ENCODE results near the gene FAM72B. TPM values are rescaled to one million over a fixed set of nuclear protein-coding genes. Genes with fewer than 3 reads are reported as not detected.
"Not testable (repeated sequence)": the region's sequence is repeated elsewhere in the genome, so short reads cannot be mapped to it uniquely, and the experiment has no call there.

Gene FAM72B
- total RNA-seq, 1 experiment from 2014 or later: 15.2 TPM

- DNase-seq; H3K36me3 ChIP-seq; H3K27me3 ChIP-seq; H3K4me1 ChIP-seq; H3K9me3 ChIP-seq (replicated peaks); H3K27ac ChIP-seq; H3K4me3 ChIP-seq: not testable (repeated sequence)
These were observed 15.9 kb downstream of the FAM72B start for GRCh38 chr1:121168152-121168668.

- not testable (repeated sequence) for H3K27ac ChIP-seq; DNase-seq; H3K4me3 ChIP-seq; H3K27me3 ChIP-seq; H3K9me3 ChIP-seq (replicated peaks); H3K36me3 ChIP-seq; H3K4me1 ChIP-seq
These were observed 16.9 kb downstream of the FAM72B start for GRCh38 chr1:121167225-121167738.

- not testable (repeated sequence) for H3K27me3 ChIP-seq; H3K27ac ChIP-seq; H3K4me3 ChIP-seq; DNase-seq; H3K36me3 ChIP-seq; H3K9me3 ChIP-seq (replicated peaks); H3K4me1 ChIP-seq
These were observed 18.8 kb downstream of the FAM72B start for GRCh38 chr1:121165296-121165695.

GRCh38 chr1:121163850-121164757 is 20.0 kb downstream of the FAM72B start:
- DNase-seq, H3K36me3 ChIP-seq: not testable (repeated sequence)

GRCh38 chr1:121161199-121161901 is 22.8 kb downstream of the FAM72B start:
- not testable (repeated sequence) for H3K4me3 ChIP-seq; H3K9me3 ChIP-seq (replicated peaks); H3K4me1 ChIP-seq; DNase-seq; H3K36me3 ChIP-seq; H3K27ac ChIP-seq; H3K27me3 ChIP-seq

More at GRCh38 chr1:121163850-121164757, 20.0 kb downstream of the FAM72B start:
- not testable (repeated sequence) for H3K4me1 ChIP-seq; H3K4me3 ChIP-seq; H3K27ac ChIP-seq; H3K27me3 ChIP-seq; H3K9me3 ChIP-seq (replicated peaks)

GRCh38 chr1:121160118-121160517 is 24.0 kb downstream of the FAM72B start:
- H3K36me3 ChIP-seq; DNase-seq; H3K4me1 ChIP-seq; H3K9me3 ChIP-seq (replicated peaks); H3K27me3 ChIP-seq; H3K27ac ChIP-seq; H3K4me3 ChIP-seq: not testable (repeated sequence)

GRCh38 chr1:121157609-121158008 is 26.5 kb downstream of the FAM72B start:
- not testable (repeated sequence) for H3K4me3 ChIP-seq; H3K36me3 ChIP-seq; H3K27me3 ChIP-seq; H3K9me3 ChIP-seq (replicated peaks); H3K27ac ChIP-seq; DNase-seq; H3K4me1 ChIP-seq

- H3K27ac ChIP-seq: not testable (repeated sequence)
These were observed 27.1 kb downstream of the FAM72B start for GRCh38 chr1:121156958-121157603.

GRCh38 chr1:121155671-121156358 is 28.3 kb downstream of the FAM72B start:
- H3K9me3 ChIP-seq (replicated peaks); H3K4me1 ChIP-seq: not testable (repeated sequence)
- DNase-seq: peak; percentile 2 to 13

More at GRCh38 chr1:121156958-121157603, 27.1 kb downstream of the FAM72B start:
- not testable (repeated sequence) for H3K4me3 ChIP-seq; DNase-seq; H3K4me1 ChIP-seq; H3K27me3 ChIP-seq; H3K36me3 ChIP-seq; H3K9me3 ChIP-seq (replicated peaks)

GRCh38 chr1:121154811-121155210 is 29.3 kb downstream of the FAM72B start:
- H3K4me1 ChIP-seq; H3K27me3 ChIP-seq; DNase-seq; H3K36me3 ChIP-seq; H3K4me3 ChIP-seq; H3K27ac ChIP-seq; H3K9me3 ChIP-seq (replicated peaks): not testable (repeated sequence)

More at GRCh38 chr1:121155671-121156358, 28.3 kb downstream of the FAM72B start:
- not testable (repeated sequence) for H3K27ac ChIP-seq, H3K27me3 ChIP-seq, H3K4me3 ChIP-seq, H3K36me3 ChIP-seq

- H3K4me1 ChIP-seq; H3K27me3 ChIP-seq; DNase-seq; H3K36me3 ChIP-seq; H3K9me3 ChIP-seq (replicated peaks); H3K27ac ChIP-seq; H3K4me3 ChIP-seq: not testable (repeated sequence)
These were observed 31.4 kb downstream of the FAM72B start for GRCh38 chr1:121152788-121153187.

- H3K9me3 ChIP-seq (replicated peaks); H3K36me3 ChIP-seq; DNase-seq; H3K27me3 ChIP-seq; H3K27ac ChIP-seq; H3K4me3 ChIP-seq; H3K4me1 ChIP-seq: not testable (repeated sequence)
These were observed 32.8 kb downstream of the FAM72B start for GRCh38 chr1:121151294-121151693.

GRCh38 chr1:121148489-121149190 is 35.5 kb downstream of the FAM72B start:
- not testable (repeated sequence) for H3K27ac ChIP-seq; H3K27me3 ChIP-seq; H3K4me3 ChIP-seq; DNase-seq; H3K9me3 ChIP-seq (replicated peaks); H3K4me1 ChIP-seq; H3K36me3 ChIP-seq

GRCh38 chr1:121140393-121140792 is 43.7 kb downstream of the FAM72B start:
- not testable (repeated sequence) for H3K27ac ChIP-seq, DNase-seq

More at GRCh38 chr1:121140393-121140792, 43.7 kb downstream of the FAM72B start:
- H3K4me1 ChIP-seq; H3K36me3 ChIP-seq; H3K4me3 ChIP-seq; H3K9me3 ChIP-seq (replicated peaks); H3K27me3 ChIP-seq: not testable (repeated sequence)
